Kidney (tissue), 14 donors: ENCODE data around the gene SLC6A19. TPM values are rescaled to one million over a fixed set of nuclear protein-coding genes. Genes with fewer than 3 reads are reported as not detected.

Experiments used
- DNase-seq, 5 donors: peaks; one replicate each; pipeline ENCODE4 v3.0.0-alpha.2; 2013 to 2020
- FAIRE-seq: peaks from 2 replicates; lab custom pipeline; 2012; peaks lifted over from hg19 to GRCh38; lab: Jason Lieb, UNC
- H3K27ac ChIP-seq, 2 donors: one replicate each; pipeline ENCODE4 v1.7.0; 2013; ENCODE audit warnings: low read depth in 2 of 2, low read length in 2 of 2, inconsistent platforms in 1 of 2
- H3K27me3 ChIP-seq: one replicate; pipeline ENCODE4 v1.7.1; 2013; ENCODE audit warnings: low read length, inconsistent platforms; ENCODE audit not compliant: control insufficient read depth, insufficient read depth
- H3K36me3 ChIP-seq, 3 donors: one replicate each; pipeline versions ENCODE4 v1.7.0 to v1.7.1; 2013; ENCODE audit warnings: low read length in 3 of 3, control low read depth in 1 of 3, inconsistent platforms in 1 of 3; ENCODE audit not compliant: insufficient read depth in 3 of 3, control insufficient read depth in 2 of 3
- H3K4me1 ChIP-seq, 3 donors: one replicate each; pipeline versions ENCODE4 v1.7.0 to v1.7.1; 2013; ENCODE audit warnings: low read length in 3 of 3, inconsistent platforms in 1 of 3, low read depth in 1 of 3; ENCODE audit not compliant: control insufficient read depth in 2 of 3, insufficient read depth in 2 of 3
- H3K4me3 ChIP-seq, 3 donors: one replicate each; pipeline versions ENCODE4 v1.7.0 to v1.8.1; 2013; ENCODE audit warnings: low read length in 3 of 3, control low read depth in 1 of 3, inconsistent platforms in 1 of 3
- H3K9ac ChIP-seq, 3 donors: one replicate each; pipeline versions ENCODE4 v1.7.0 to v1.7.1; 2013; ENCODE audit warnings: low read length in 3 of 3, control low read depth in 1 of 3, inconsistent platforms in 1 of 3
- H3K9me3 ChIP-seq, 3 donors: one replicate each; pipeline versions ENCODE4 v1.7.0 to v1.7.1; 2013; ENCODE audit warnings: low read length in 3 of 3, control low read depth in 1 of 3, inconsistent platforms in 1 of 3; ENCODE audit not compliant: control insufficient read depth in 2 of 3, insufficient read depth in 1 of 3
- intact Hi-C: fragments of 100-400 bp; cut with DNase I; formaldehyde crosslinking; loops from one replicate; pipeline ENCODE4 v1.11.1; 2022
- polyA plus RNA-seq: library from polyadenylated mRNA; stranded (reverse); fragments of 350-450 nt; fragmentation: Illumina TruSeq; extraction: RNeasy Lipid Tissue Mini Kit (QIAGEN cat#74804); gene quantifications from one replicate; pipeline ENCODE4 v1.2.3, GENCODE V29; 2014; ENCODE audit warnings: low read depth, low replicate concordance; ENCODE audit not compliant: insufficient read depth
- total RNA-seq: library from RNA; stranded (reverse); fragmentation: NEBNext Ultra II Directional; extraction: Animal tissue kit (Norgen Biotek cat#: 25700); gene quantifications from one replicate; pipeline ENCODE4 v1.2.1, GENCODE V29; 2021
- TF ChIP-seq, protein P1 (sequence below): IDR thresholded peaks from 3 replicates; pipeline ENCODE4 v1.5.1; 2012; ENCODE audit warnings: mild to moderate bottlenecking, moderate library complexity, borderline replicate concordance; ENCODE audit not compliant: insufficient read depth; ENCODE audit errors: extremely low read depth
- donor health status: control.
- donor health status: control.
- donor health status: control.
- donor health status: control.
- donor health status: control.
- donor health status: DM: yes; HTN: yes; CAD: no.
- donor health status: Normal renal cell carcinoma (clear cell type).

Gene SLC6A19
- total and polyA plus RNA-seq, 2 donors from 2014 or later = 2.2 to 69.3 TPM

DNA sequence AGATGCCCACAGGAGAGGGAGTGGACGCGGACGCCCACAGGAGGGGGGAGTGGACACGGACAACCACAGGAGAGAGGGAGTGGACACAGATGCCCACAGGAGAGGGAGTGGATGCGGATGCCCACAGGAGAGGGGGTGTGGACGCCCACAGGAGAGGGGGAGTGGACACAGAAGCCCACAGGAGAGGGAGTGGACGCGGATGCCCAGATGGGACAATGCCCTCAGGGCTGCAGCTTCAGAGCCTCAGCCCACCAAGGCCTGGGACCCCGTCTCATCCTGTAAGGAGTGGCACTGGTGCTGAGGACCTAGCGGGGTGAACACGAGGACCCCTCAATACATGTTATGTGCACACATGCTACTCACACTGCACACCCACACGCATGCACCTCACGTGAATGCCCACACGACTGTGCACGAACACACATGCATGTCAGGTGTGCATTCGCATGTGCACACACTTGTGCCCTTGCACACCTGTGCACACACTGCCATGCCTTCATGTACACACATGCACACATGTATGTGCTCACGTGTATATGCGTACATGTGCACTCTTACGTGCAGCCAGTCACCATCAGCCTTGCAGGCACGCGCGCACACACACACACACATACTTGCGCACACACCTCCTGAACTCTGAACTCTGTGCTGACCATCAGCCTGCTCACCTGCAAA lies 58.5 kb downstream of the SLC6A19 start:
- Histone ChIP-seq H3K4me3 (no peak overlapping the region), H3K27me3 (no peaks in the 10 kb centered on the region), H3K9me3 (peaks cover 0 to 16% (median 0%) of the 10 kb centered on the region in 3 donors), H3K9ac (no peak overlapping the region), H3K36me3 (no peaks in the 10 kb centered on the region), H3K4me1 (no peaks in the 10 kb centered on the region), H3K27ac (no peak overlapping the region)
- TF ChIP-seq, protein P1, sequence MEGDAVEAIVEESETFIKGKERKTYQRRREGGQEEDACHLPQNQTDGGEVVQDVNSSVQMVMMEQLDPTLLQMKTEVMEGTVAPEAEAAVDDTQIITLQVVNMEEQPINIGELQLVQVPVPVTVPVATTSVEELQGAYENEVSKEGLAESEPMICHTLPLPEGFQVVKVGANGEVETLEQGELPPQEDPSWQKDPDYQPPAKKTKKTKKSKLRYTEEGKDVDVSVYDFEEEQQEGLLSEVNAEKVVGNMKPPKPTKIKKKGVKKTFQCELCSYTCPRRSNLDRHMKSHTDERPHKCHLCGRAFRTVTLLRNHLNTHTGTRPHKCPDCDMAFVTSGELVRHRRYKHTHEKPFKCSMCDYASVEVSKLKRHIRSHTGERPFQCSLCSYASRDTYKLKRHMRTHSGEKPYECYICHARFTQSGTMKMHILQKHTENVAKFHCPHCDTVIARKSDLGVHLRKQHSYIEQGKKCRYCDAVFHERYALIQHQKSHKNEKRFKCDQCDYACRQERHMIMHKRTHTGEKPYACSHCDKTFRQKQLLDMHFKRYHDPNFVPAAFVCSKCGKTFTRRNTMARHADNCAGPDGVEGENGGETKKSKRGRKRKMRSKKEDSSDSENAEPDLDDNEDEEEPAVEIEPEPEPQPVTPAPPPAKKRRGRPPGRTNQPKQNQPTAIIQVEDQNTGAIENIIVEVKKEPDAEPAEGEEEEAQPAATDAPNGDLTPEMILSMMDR = no peak
- DNase-seq = no peak
- intact Hi-C loops = no loop called here
- no peak for FAIRE-seq

- H3K4me1 ChIP-seq = no peaks in the 10 kb centered on the region
- intact Hi-C loops = no loop called here
- TF ChIP-seq, protein P1 = no peak
- H3K27me3 ChIP-seq = no peaks in the 10 kb centered on the region
- H3K36me3 ChIP-seq = no peaks in the 10 kb centered on the region
- peaks cover 0 to 16% (median 0%) of the 10 kb centered on the region in 3 donors for H3K9me3 ChIP-seq
- H3K4me3 ChIP-seq = no peak overlapping the region
- no peak for FAIRE-seq
- H3K27ac ChIP-seq = no peak overlapping the region
- H3K9ac ChIP-seq = no peak overlapping the region
- no peak for DNase-seq
These were observed 60.2 kb downstream of the SLC6A19 start for GRCh38 chr5:1261643-1262042.

DNA sequence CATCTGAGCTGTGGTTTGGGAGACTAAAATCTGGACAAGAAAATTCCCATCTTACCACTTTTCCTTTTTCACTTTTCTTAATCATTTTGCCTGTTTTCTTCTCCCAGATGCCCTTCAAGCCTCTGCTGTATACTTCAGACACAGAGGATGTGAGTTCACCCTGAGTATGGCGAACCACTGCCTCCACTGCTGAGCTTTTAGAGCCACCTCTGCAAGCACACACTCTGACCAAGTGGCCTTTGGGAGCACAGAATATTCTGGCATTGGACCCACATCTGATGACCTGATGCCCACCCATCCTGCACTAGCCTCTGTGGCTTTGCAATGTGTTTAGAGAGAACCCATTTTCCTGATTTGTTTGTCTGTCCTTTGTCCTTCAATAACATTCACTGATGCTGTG lies 61.0 kb downstream of the SLC6A19 start:
- intact Hi-C loops = no loop called here
- Histone ChIP-seq H3K27ac (no peak overlapping the region), H3K4me1 (no peaks in the 10 kb centered on the region), H3K9me3 (peaks cover 0 to 16% (median 0%) of the 10 kb centered on the region in 3 donors), H3K9ac (no peak overlapping the region), H3K4me3 (no peak overlapping the region), H3K27me3 (no peaks in the 10 kb centered on the region), H3K36me3 (no peaks in the 10 kb centered on the region)
- TF ChIP-seq, protein P1 = no peak
- FAIRE-seq = no peak
- no peak for DNase-seq
